ENCODE data around the gene CIDEB.

CIDEB gene

DNA sequence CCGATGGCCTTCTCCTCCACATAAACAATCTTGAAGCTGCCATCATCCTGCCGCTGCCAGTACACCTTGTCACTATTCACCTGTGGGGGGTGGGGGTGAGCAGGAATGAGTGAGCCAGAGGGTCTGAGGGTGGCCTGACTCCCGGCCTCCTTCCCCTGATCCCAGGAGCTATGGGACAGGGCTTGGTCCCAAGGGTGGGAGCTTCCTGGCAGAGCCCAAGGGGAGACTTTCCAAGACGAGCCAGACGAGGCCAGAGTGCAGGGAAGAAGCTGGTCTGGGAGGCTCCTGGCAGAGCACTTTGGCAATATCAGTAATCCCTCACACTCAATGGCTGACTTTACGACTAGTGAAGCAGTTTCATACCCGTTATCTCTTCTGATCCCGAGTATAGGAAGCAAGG is 52.3 kb downstream of the CIDEB start:
- DNase-seq (ENCODE audit: low read depth in 2 of 2, low spot score in 1 of 2), result no peak

Data from stimulated activated CD8-positive, alpha-beta memory T cell treated with anti-CD3 and anti-CD28 coated beads, Interleukin-4, amount 100 ng/mL, for 4 hours (primary cell).